Aorta (tissue), 5 donors: ENCODE results near the gene CEP152. TPM values are rescaled to one million over a fixed set of nuclear protein-coding genes. Genes with fewer than 3 reads are reported as not detected.

ENCODE experiments used
- ATAC-seq: fragments of 200-7000 bp; cut with Tn5 transposase; one replicate; pipeline ENCODE4 v1.9.1; 2022; ENCODE audit warnings: moderate library complexity; ENCODE audit not compliant: low FRiP score
- DNase-seq, 2 donors: peaks; one replicate each; pipeline ENCODE4 v3.0.0-alpha.2; 2020
- H3K27ac ChIP-seq, 2 donors: one replicate each; pipeline ENCODE4 v1.5.1; 2013; ENCODE audit warnings: low read length in 2 of 2, mild to moderate bottlenecking in 2 of 2, moderate library complexity in 2 of 2, control low read depth in 1 of 2, inconsistent platforms in 1 of 2, low read depth in 1 of 2
- H3K27me3 ChIP-seq, 2 donors: one replicate each; pipeline ENCODE4 v1.6.1; 2013; ENCODE audit warnings: control low read depth in 1 of 2, low read length in 1 of 2, mild to moderate bottlenecking in 1 of 2, moderate library complexity in 1 of 2; ENCODE audit not compliant: insufficient read depth in 2 of 2, control insufficient read depth in 1 of 2
- H3K36me3 ChIP-seq, 2 donors: one replicate each; pipeline ENCODE4 v1.6.1; 2013; ENCODE audit warnings: control low read depth in 1 of 2, low read length in 1 of 2, mild to moderate bottlenecking in 1 of 2; ENCODE audit not compliant: insufficient read depth in 2 of 2, control insufficient read depth in 1 of 2
- H3K4me1 ChIP-seq, 2 donors: one replicate each; pipeline ENCODE4 v1.6.1; 2013; ENCODE audit warnings: low read length in 2 of 2, control low read depth in 1 of 2, mild to moderate bottlenecking in 1 of 2, moderate library complexity in 1 of 2; ENCODE audit not compliant: insufficient read depth in 2 of 2, control insufficient read depth in 1 of 2
- H3K4me3 ChIP-seq, 2 donors: one replicate each; pipeline ENCODE4 v1.5.1; 2013; ENCODE audit warnings: low read length in 2 of 2, control low read depth in 1 of 2, mild to moderate bottlenecking in 1 of 2
- H3K9me3 ChIP-seq: one replicate; pipeline ENCODE4 v1.6.1; 2013; ENCODE audit warnings: mild to moderate bottlenecking, low read length; ENCODE audit not compliant: control insufficient read depth
- WGBS, 2 donors: extraction: QIAGEN DNeasy Blood & Tissue Kit; methylation state at CpG; one replicate each; pipeline ENCODE4 v1.1.7; 2013; 5-methylcytosine and 5-hydroxymethylcytosine counted together
- intact Hi-C, 2 donors: fragments of 100-400 bp; cut with DNase I; formaldehyde crosslinking; loops; one replicate each; pipeline versions ENCODE4 v1.14.2 to v1.15.0; 2022
- polyA plus RNA-seq, 2 donors: library from polyadenylated mRNA; stranded (reverse); fragments of 200-250 nt; gene quantifications; one replicate each; pipeline ENCODE4 v1.2.3, GENCODE V29; 2013
- total RNA-seq, 2 donors: library from RNA; stranded (reverse); fragmentation: NEBNext Ultra II Directional; extraction: Animal tissue kit (Norgen Biotek cat#: 25700); gene quantifications; one replicate each; pipeline ENCODE4 v1.2.1, GENCODE V29; 2021
- donor health status: healthy with polysubstance abuse.
- donor health status: Bipolar disorder and iron deficiency.
- donor health status: DM: no; HTN: no; CAD: no.
- donor health status: DM: no; HTN: no; CAD: no.
- donor health status: DM: yes; HTN: yes; CAD: no.

Gene CEP152
- total and polyA plus RNA-seq, 4 donors = 0.75 to 7.6 (median 3.6) TPM

GRCh38 chr15:48823706-48824105 lies 12.8 kb upstream of the CEP152 start:
- Histone ChIP-seq H3K27me3 (no peaks in the 10 kb centered on the region), H3K4me1 (no peaks in the 10 kb centered on the region), H3K4me3 (no peak overlapping the region), H3K36me3 (peaks cover 2% of the 10 kb centered on the region in 2 donors), H3K27ac (no peak overlapping the region), H3K9me3 (no peaks in the 10 kb centered on the region)
- 18 to 29% methylated on average over 1 of the region's 1 CpG for WGBS, 2 donors
- intact Hi-C loops = no loop called here
- DNase-seq (no peak), ATAC-seq (no peak)

- no peak overlapping the region for H3K27ac ChIP-seq
- no peak for DNase-seq
- H3K36me3 ChIP-seq = peaks cover 2% of the 10 kb centered on the region in 2 donors
- no peak for ATAC-seq
- no peaks in the 10 kb centered on the region for H3K4me1 ChIP-seq
- intact Hi-C loops = no loop called here
- WGBS, 2 donors = 6 to 9% methylated on average over 1 of the region's 1 CpG
- no peaks in the 10 kb centered on the region for H3K9me3 ChIP-seq
- H3K4me3 ChIP-seq = no peak overlapping the region
- no peaks in the 10 kb centered on the region for H3K27me3 ChIP-seq
Observed at GRCh38 chr15:48823237-48823636, 12.4 kb upstream of the CEP152 start.

GRCh38 chr15:48814286-48814685 lies 3.4 kb upstream of the CEP152 start:
- intact Hi-C loops = loop anchor here in 1 of 2 donors (5.0 kb wide), 2 partner anchors 167 to 457 kb away; partner anchors contain the start of gene FBN1
- DNase-seq = no peak
- WGBS, 2 donors = 76 to 78% methylated on average over 2 of the region's 2 CpGs

GRCh38 chr15:48811325-48811958 lies 573 bp upstream of the CEP152 start:
- DNase-seq (no peak), ATAC-seq (no peak)
- WGBS, 2 donors = 10 to 11% methylated on average over 25 of the region's 25 CpGs
- Histone ChIP-seq H3K27ac (no peak overlapping the region), H3K4me1 (no peaks in the 10 kb centered on the region), H3K4me3 (peak overlapping the region; percentile 52 to 63), H3K27me3 (no peaks in the 10 kb centered on the region), H3K9me3 (no peaks in the 10 kb centered on the region), H3K36me3 (no peaks in the 10 kb centered on the region)
- intact Hi-C loops = loop anchor here in 1 of 2 donors (5.0 kb wide), 2 partner anchors 164 to 454 kb away; partner anchors contain the start of gene FBN1

More at GRCh38 chr15:48814286-48814685, 3.4 kb upstream of the CEP152 start:
- H3K27ac ChIP-seq = no peak overlapping the region
- H3K27me3 ChIP-seq = no peaks in the 10 kb centered on the region
- ATAC-seq = no peak
- H3K9me3 ChIP-seq = no peaks in the 10 kb centered on the region
- no peak overlapping the region for H3K4me3 ChIP-seq
- no peaks in the 10 kb centered on the region for H3K4me1 ChIP-seq
- H3K36me3 ChIP-seq = no peaks in the 10 kb centered on the region

GRCh38 chr15:48806151-48806550 lies 4.7 kb downstream of the CEP152 start:
- intact Hi-C loops = loop anchor here in 1 of 2 donors (10.0 kb wide), 1 partner anchor 451 kb away; no protein-coding TSS in a partner anchor

GRCh38 chr15:48805591-48805990 lies 5.3 kb downstream of the CEP152 start:
- ATAC-seq (no peak), DNase-seq (no peak)
- intact Hi-C loops = loop anchor here in 1 of 2 donors (10.0 kb wide), 1 partner anchor 451 kb away; no protein-coding TSS in a partner anchor
- Histone ChIP-seq H3K36me3 (no peaks in the 10 kb centered on the region), H3K4me1 (no peaks in the 10 kb centered on the region), H3K9me3 (no peaks in the 10 kb centered on the region), H3K27ac (no peak overlapping the region), H3K4me3 (no peak overlapping the region), H3K27me3 (no peaks in the 10 kb centered on the region)
- 42 to 62% methylated on average over 2 of the region's 2 CpGs for WGBS, 2 donors

More at GRCh38 chr15:48806151-48806550, 4.7 kb downstream of the CEP152 start:
- Histone ChIP-seq H3K36me3 (no peaks in the 10 kb centered on the region), H3K27me3 (no peaks in the 10 kb centered on the region), H3K9me3 (no peaks in the 10 kb centered on the region), H3K27ac (no peak overlapping the region), H3K4me1 (no peaks in the 10 kb centered on the region), H3K4me3 (no peak overlapping the region)
- no peak for DNase-seq
- WGBS, 2 donors = 7 to 17% methylated on average over 2 of the region's 2 CpGs
- no peak for ATAC-seq

- Histone ChIP-seq H3K9me3 (no peaks in the 10 kb centered on the region), H3K36me3 (no peaks in the 10 kb centered on the region), H3K27me3 (no peaks in the 10 kb centered on the region), H3K4me1 (no peaks in the 10 kb centered on the region), H3K27ac (no peak overlapping the region), H3K4me3 (no peak overlapping the region)
- ATAC-seq = no peak
- DNase-seq = no peak
- intact Hi-C loops = loop anchor here in 1 of 2 donors (10.0 kb wide), 1 partner anchor 449 kb away; no protein-coding TSS in a partner anchor
- 87 to 94% methylated on average over 2 of the region's 2 CpGs for WGBS, 2 donors
Observed at GRCh38 chr15:48803877-48804276, 7.0 kb downstream of the CEP152 start.

GRCh38 chr15:48802867-48803266 lies 8.0 kb downstream of the CEP152 start:
- intact Hi-C loops = loop anchor here in 1 of 2 donors (10.0 kb wide), 1 partner anchor 448 kb away; no protein-coding TSS in a partner anchor
- no peak for ATAC-seq
- no peak for DNase-seq
- Histone ChIP-seq H3K36me3 (no peaks in the 10 kb centered on the region), H3K4me3 (no peak overlapping the region), H3K27me3 (no peaks in the 10 kb centered on the region), H3K9me3 (no peaks in the 10 kb centered on the region), H3K27ac (no peak overlapping the region), H3K4me1 (no peaks in the 10 kb centered on the region)

GRCh38 chr15:48802257-48802656 lies 8.6 kb downstream of the CEP152 start:
- no peaks in the 10 kb centered on the region for H3K27me3 ChIP-seq
- H3K27ac ChIP-seq = no peak overlapping the region
- no peaks in the 10 kb centered on the region for H3K36me3 ChIP-seq
- no peaks in the 10 kb centered on the region for H3K9me3 ChIP-seq
- no peak for ATAC-seq
- no peak for DNase-seq
- intact Hi-C loops = loop anchor here in 1 of 2 donors (10.0 kb wide), 1 partner anchor 447 kb away; no protein-coding TSS in a partner anchor
- no peaks in the 10 kb centered on the region for H3K4me1 ChIP-seq
- 77 to 83% methylated on average over 3 of the region's 3 CpGs for WGBS, 2 donors
- H3K4me3 ChIP-seq = no peak overlapping the region
